ENCODE data around the gene CHST12. TPM values are rescaled to one million over a fixed set of nuclear protein-coding genes. Genes with fewer than 3 reads are reported as not detected.

Gene CHST12
- 6.4 and 8.6 TPM in 2 replicates for polyA plus RNA-seq
- 3.7 and 5.7 TPM in 2 replicates for polyA minus RNA-seq

DNA sequence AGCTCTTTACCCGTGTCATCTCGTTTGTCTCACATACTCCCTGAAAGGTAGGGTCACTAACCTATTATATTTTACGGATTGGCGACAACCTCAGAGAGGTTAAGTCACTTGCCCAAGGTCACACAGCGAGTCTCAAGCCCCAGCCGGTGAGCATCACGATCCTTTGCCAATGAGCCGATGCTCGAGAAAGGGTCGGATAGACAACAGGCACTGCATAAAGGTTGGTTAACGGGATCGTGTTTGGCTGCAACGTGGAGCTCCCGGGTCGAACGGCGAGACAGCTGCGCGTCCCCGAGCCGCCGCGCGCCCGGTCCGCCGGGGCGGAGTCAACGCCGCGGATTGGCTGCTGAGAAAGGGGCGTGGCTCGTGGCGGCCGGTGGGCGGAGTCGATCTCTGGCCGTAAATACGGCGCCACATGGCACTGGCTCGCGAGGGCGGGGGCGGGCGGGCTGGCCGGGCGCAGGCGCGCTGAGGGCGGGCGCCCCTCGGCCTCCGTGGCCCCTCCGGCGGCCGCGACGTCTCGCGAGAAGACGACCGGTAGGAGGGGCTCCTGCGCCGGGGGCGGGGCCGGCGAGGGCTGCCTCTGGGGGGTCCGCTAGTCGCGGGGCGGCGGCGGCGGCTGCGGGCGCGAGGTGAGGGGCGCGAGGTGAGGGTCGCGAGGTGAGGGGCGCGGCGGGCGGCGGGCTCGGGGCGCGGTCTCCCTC is at the start of gene CHST12:
Gene CHST12, plus strand, starts transcription at position 598 of the 704 bp plus-strand sequence. CDS start 29,029 bp downstream, outside the sequence.
- Histone ChIP-seq H3K9ac (ENCODE audit: low read length) (peak within 1 kb of the TSS; percentile 75), H3K27me3 (ENCODE audit: insufficient read depth, low read depth, low read length) (no peaks in the 10 kb centered on the region), H3K36me3 (ENCODE audit: insufficient read depth, low read length) (no peaks in the 10 kb centered on the region), H3K27ac (ENCODE audit: low read length) (no peak within 1 kb of the TSS), H3K4me2 (ENCODE audit: low read length) (peak within 1 kb of the TSS; percentile 80), H3K9me3 (ENCODE audit: low read length) (no peaks in the 10 kb centered on the region), H4K20me1 (ENCODE audit: insufficient read depth) (no peaks in the 10 kb centered on the region), H3K4me3 (ENCODE audit: low read length) (peak within 1 kb of the TSS; percentile 98), H2AFZ (ENCODE audit: low read depth, low read length) (peak within 1 kb of the TSS; percentile 54), H3K9me2 (ENCODE audit: insufficient read depth, low read length) (no peaks in the 10 kb centered on the region), H3K79me2 (replicated peaks; ENCODE audit: insufficient read depth, low read length) (no peaks in the 10 kb centered on the region), H3F3A (ENCODE audit: insufficient read depth, low read length, poor library complexity, severe bottlenecking) (no peaks in the 10 kb centered on the region)
- peak; percentile 52 for TF ChIP-seq POLR2AphosphoS5 (IDR thresholded peaks at IDR 0.05)
- no peak for TF ChIP-seq TAF1 (IDR thresholded peaks at IDR 0.05; ENCODE audit: low read depth)
- peak; percentile 33 for TF ChIP-seq EP300 (conservative IDR thresholded peaks at IDR 0.05; ENCODE audit: poor library complexity, severe bottlenecking)
- TF ChIP-seq, protein P1, sequence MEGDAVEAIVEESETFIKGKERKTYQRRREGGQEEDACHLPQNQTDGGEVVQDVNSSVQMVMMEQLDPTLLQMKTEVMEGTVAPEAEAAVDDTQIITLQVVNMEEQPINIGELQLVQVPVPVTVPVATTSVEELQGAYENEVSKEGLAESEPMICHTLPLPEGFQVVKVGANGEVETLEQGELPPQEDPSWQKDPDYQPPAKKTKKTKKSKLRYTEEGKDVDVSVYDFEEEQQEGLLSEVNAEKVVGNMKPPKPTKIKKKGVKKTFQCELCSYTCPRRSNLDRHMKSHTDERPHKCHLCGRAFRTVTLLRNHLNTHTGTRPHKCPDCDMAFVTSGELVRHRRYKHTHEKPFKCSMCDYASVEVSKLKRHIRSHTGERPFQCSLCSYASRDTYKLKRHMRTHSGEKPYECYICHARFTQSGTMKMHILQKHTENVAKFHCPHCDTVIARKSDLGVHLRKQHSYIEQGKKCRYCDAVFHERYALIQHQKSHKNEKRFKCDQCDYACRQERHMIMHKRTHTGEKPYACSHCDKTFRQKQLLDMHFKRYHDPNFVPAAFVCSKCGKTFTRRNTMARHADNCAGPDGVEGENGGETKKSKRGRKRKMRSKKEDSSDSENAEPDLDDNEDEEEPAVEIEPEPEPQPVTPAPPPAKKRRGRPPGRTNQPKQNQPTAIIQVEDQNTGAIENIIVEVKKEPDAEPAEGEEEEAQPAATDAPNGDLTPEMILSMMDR (IDR thresholded peaks at IDR 0.05; ENCODE audit: poor library complexity, severe bottlenecking) = no peak
- peak; percentile 20 for TF ChIP-seq RAD21 (conservative IDR thresholded peaks at IDR 0.05)
- no peak for TF ChIP-seq EZH2 (IDR thresholded peaks at IDR 0.05; ENCODE audit: borderline replicate concordance, insufficient read depth, low read length, poor library complexity, severe bottlenecking)
- peak; percentile 88 for TF ChIP-seq MXI1 (conservative IDR thresholded peaks at IDR 0.05; ENCODE audit: poor library complexity, severe bottlenecking)
- no peak for TF ChIP-seq SMC3 (conservative IDR thresholded peaks at IDR 0.05; ENCODE audit: poor library complexity)
- TF ChIP-seq, protein P2, sequence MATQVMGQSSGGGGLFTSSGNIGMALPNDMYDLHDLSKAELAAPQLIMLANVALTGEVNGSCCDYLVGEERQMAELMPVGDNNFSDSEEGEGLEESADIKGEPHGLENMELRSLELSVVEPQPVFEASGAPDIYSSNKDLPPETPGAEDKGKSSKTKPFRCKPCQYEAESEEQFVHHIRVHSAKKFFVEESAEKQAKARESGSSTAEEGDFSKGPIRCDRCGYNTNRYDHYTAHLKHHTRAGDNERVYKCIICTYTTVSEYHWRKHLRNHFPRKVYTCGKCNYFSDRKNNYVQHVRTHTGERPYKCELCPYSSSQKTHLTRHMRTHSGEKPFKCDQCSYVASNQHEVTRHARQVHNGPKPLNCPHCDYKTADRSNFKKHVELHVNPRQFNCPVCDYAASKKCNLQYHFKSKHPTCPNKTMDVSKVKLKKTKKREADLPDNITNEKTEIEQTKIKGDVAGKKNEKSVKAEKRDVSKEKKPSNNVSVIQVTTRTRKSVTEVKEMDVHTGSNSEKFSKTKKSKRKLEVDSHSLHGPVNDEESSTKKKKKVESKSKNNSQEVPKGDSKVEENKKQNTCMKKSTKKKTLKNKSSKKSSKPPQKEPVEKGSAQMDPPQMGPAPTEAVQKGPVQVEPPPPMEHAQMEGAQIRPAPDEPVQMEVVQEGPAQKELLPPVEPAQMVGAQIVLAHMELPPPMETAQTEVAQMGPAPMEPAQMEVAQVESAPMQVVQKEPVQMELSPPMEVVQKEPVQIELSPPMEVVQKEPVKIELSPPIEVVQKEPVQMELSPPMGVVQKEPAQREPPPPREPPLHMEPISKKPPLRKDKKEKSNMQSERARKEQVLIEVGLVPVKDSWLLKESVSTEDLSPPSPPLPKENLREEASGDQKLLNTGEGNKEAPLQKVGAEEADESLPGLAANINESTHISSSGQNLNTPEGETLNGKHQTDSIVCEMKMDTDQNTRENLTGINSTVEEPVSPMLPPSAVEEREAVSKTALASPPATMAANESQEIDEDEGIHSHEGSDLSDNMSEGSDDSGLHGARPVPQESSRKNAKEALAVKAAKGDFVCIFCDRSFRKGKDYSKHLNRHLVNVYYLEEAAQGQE (IDR thresholded peaks at IDR 0.05; ENCODE audit: borderline replicate concordance) = no peak

DNA sequence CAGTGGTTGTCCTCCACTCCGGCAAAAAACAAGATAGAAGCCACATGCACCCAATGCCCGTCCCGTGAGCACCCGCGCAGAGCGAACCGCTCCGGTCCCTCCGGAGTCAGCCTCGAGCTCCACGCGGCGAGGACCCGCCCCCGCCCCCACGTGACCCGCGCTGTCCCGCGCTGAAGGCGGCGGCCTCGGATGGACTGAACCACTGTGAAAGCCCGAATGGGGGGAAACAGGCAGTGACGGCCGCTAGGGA is 49.5 kb upstream of the CHST12 start:
- no peaks in the 10 kb centered on the region for H3K27me3 ChIP-seq (ENCODE audit: insufficient read depth, low read depth, low read length)
- H3K9ac ChIP-seq (ENCODE audit: low read length) = peak overlapping the region; percentile 93
- peak overlapping the region; percentile 62 for H3K4me2 ChIP-seq (ENCODE audit: low read length)
- H3K4me3 ChIP-seq (ENCODE audit: low read length) = peak overlapping the region; percentile 95
- no peaks in the 10 kb centered on the region for H3F3A ChIP-seq (ENCODE audit: insufficient read depth, low read length, poor library complexity, severe bottlenecking)
- no peaks in the 10 kb centered on the region for H3K9me2 ChIP-seq (ENCODE audit: insufficient read depth, low read length)
- peaks cover 35% of the 10 kb centered on the region for H3K79me2 ChIP-seq (replicated peaks; ENCODE audit: insufficient read depth, low read length)
- peak overlapping the region; percentile 98 for H3K27ac ChIP-seq (ENCODE audit: low read length)
- H3K36me3 ChIP-seq (ENCODE audit: insufficient read depth, low read length) = no peaks in the 10 kb centered on the region
- H4K20me1 ChIP-seq (ENCODE audit: insufficient read depth) = no peaks in the 10 kb centered on the region
- peak; percentile 57 for TF ChIP-seq SMC3 (conservative IDR thresholded peaks at IDR 0.05; ENCODE audit: poor library complexity)
- peak; percentile 58 for TF ChIP-seq POLR2AphosphoS5 (IDR thresholded peaks at IDR 0.05)
- peak; percentile 59 for TF ChIP-seq RAD21 (conservative IDR thresholded peaks at IDR 0.05)
- TF ChIP-seq EZH2 (IDR thresholded peaks at IDR 0.05; ENCODE audit: borderline replicate concordance, insufficient read depth, low read length, poor library complexity, severe bottlenecking) = no peak
- TF ChIP-seq EP300 (conservative IDR thresholded peaks at IDR 0.05; ENCODE audit: poor library complexity, severe bottlenecking) = no peak
- TF ChIP-seq, protein P2 (IDR thresholded peaks at IDR 0.05; ENCODE audit: borderline replicate concordance) = no peak
- TF ChIP-seq MXI1 (conservative IDR thresholded peaks at IDR 0.05; ENCODE audit: poor library complexity, severe bottlenecking) = no peak
- peak overlapping the region; percentile 97 for H2AFZ ChIP-seq (ENCODE audit: low read depth, low read length)
- H3K9me3 ChIP-seq (ENCODE audit: low read length) = no peaks in the 10 kb centered on the region

Data from neural cell (in vitro differentiated cells).